Measurements from ENCODE around the gene SLITRK2.

Gene SLITRK2

GRCh38 chrX:145816601-145817315, 871 bp upstream of the SLITRK2 start:
- Histone ChIP-seq H3K27ac (no peak overlapping the region), H3K4me3 (ENCODE audit: low read depth in 1 of 2, low read length in 1 of 2) (no peak overlapping the region), H3K9me3 (no peaks in the 10 kb centered on the region), H3K27me3 (peaks cover 62% of the 10 kb centered on the region), H3K36me3 (no peaks in the 10 kb centered on the region), H3K4me1 (ENCODE audit: control insufficient read depth in 1 of 2, insufficient read depth in 1 of 2, low read depth in 1 of 2, low read length in 1 of 2) (no peaks in the 10 kb centered on the region)
- no peak for TF ChIP-seq CTCF (IDR thresholded peaks at IDR 0.05)

GRCh38 chrX:145818186-145819113, 821 bp downstream of the SLITRK2 start:
- no peak for TF ChIP-seq CTCF (IDR thresholded peaks at IDR 0.05)
- H3K4me3 ChIP-seq (ENCODE audit: low read depth in 1 of 2, low read length in 1 of 2) = no peak overlapping the region
- H3K36me3 ChIP-seq = no peaks in the 10 kb centered on the region
- no peak overlapping the region for H3K27ac ChIP-seq
- H3K9me3 ChIP-seq = no peaks in the 10 kb centered on the region
- peaks cover 79% of the 10 kb centered on the region for H3K27me3 ChIP-seq
- no peaks in the 10 kb centered on the region for H3K4me1 ChIP-seq (ENCODE audit: control insufficient read depth in 1 of 2, insufficient read depth in 1 of 2, low read depth in 1 of 2, low read length in 1 of 2)

- no peaks in the 10 kb centered on the region for H3K36me3 ChIP-seq
- H3K27ac ChIP-seq = no peak overlapping the region
- TF ChIP-seq CTCF (IDR thresholded peaks at IDR 0.05) = no peak
- H3K27me3 ChIP-seq = peaks cover 76% of the 10 kb centered on the region
- no peaks in the 10 kb centered on the region for H3K9me3 ChIP-seq
- H3K4me1 ChIP-seq (ENCODE audit: control insufficient read depth in 1 of 2, insufficient read depth in 1 of 2, low read depth in 1 of 2, low read length in 1 of 2) = no peaks in the 10 kb centered on the region
- H3K4me3 ChIP-seq (ENCODE audit: low read depth in 1 of 2, low read length in 1 of 2) = no peak overlapping the region
These were observed 3.2 kb downstream of the SLITRK2 start for GRCh38 chrX:145820825-145821224.

- H3K27me3 ChIP-seq = peaks cover 70% of the 10 kb centered on the region
- no peaks in the 10 kb centered on the region for H3K4me1 ChIP-seq (ENCODE audit: control insufficient read depth in 1 of 2, insufficient read depth in 1 of 2, low read depth in 1 of 2, low read length in 1 of 2)
- H3K4me3 ChIP-seq (ENCODE audit: low read depth in 1 of 2, low read length in 1 of 2) = no peak overlapping the region
- H3K36me3 ChIP-seq = no peaks in the 10 kb centered on the region
- no peak overlapping the region for H3K27ac ChIP-seq
- TF ChIP-seq CTCF (IDR thresholded peaks at IDR 0.05) = no peak
- H3K9me3 ChIP-seq = no peaks in the 10 kb centered on the region
These were observed 3.8 kb downstream of the SLITRK2 start for GRCh38 chrX:145821291-145821897.

- peaks cover 64% of the 10 kb centered on the region for H3K27me3 ChIP-seq
- TF ChIP-seq CTCF (IDR thresholded peaks at IDR 0.05) = no peak
- H3K27ac ChIP-seq = no peak overlapping the region
- H3K4me1 ChIP-seq (ENCODE audit: control insufficient read depth in 1 of 2, insufficient read depth in 1 of 2, low read depth in 1 of 2, low read length in 1 of 2) = no peaks in the 10 kb centered on the region
- no peak overlapping the region for H3K4me3 ChIP-seq (ENCODE audit: low read depth in 1 of 2, low read length in 1 of 2)
- H3K36me3 ChIP-seq = no peaks in the 10 kb centered on the region
- H3K9me3 ChIP-seq = no peaks in the 10 kb centered on the region
These were observed 4.4 kb downstream of the SLITRK2 start for GRCh38 chrX:145821898-145822571.

Measured in neutrophil (primary cell).